Sigmoid colon (tissue), 3 donors: ENCODE measurements around the gene CEP83.

Source experiments
- CTCF ChIP-seq, 4 experiments: fragments of 450-650 bp in 3 of 4; fragments of 200-600 bp in 1 of 4; IDR thresholded peaks; one replicate each; pipeline ENCODE4 v1.5.1; 2016 to 2019; ENCODE audit warnings: antibody characterized with exemption in 4 of 4, mild to moderate bottlenecking in 3 of 4, moderate library complexity in 2 of 4
- POLR2A ChIP-seq, 2 donors: fragments of 450-650 bp; IDR thresholded peaks; one replicate each; pipeline ENCODE4 v1.6.1; 2016; ENCODE audit warnings: antibody characterized with exemption in 2 of 2, mild to moderate bottlenecking in 2 of 2, moderate library complexity in 2 of 2

DNA sequence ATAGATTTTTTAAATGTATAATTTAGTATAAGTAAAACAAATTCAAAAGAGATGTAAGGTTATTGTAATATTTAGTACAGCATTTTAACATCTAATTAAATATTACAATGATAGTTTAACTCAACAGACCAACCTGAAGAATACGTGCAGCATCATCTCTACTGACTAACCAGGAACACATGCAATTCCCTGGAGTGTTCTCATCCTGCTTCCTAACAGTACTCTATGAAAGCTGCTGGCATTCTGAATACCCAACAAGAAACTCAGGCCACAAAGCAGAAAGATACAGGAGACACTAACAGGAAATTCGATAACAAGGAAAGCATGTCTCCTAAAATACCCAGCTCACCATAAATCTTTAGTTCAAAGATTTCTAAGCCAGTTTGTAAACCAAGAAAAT lies 58.3 kb downstream of the CEP83 start:
- TF ChIP-seq CTCF (IDR thresholded peaks at IDR 0.05) (no peak), POLR2A (IDR thresholded peaks at IDR 0.05) (no peak)
